Nephron (organoid): ENCODE data around the gene DMRTB1.

Experiments used
- H3K27ac Mint-ChIP-seq, 3 experiments: 2 replicates each; pipeline ENCODE4 v1.8.0; 2020; ENCODE audit warnings: mixed read lengths in 3 of 3, mild to moderate bottlenecking in 2 of 3, moderate library complexity in 1 of 3
- H3K27me3 Mint-ChIP-seq: 2 replicates; pipeline ENCODE4 v1.8.0; 2021; ENCODE audit warnings: low read depth, mild to moderate bottlenecking, moderate library complexity, mixed read lengths
- H3K36me3 Mint-ChIP-seq: 2 replicates; pipeline ENCODE4 v1.8.0; 2020; ENCODE audit warnings: low read depth, mixed read lengths
- H3K4me1 Mint-ChIP-seq: 2 replicates; pipeline ENCODE4 v1.8.0; 2020; ENCODE audit warnings: mixed read lengths
- H3K4me3 Mint-ChIP-seq, 3 experiments: 2 replicates each; pipeline ENCODE4 v1.8.0; 2020; ENCODE audit warnings: mild to moderate bottlenecking in 3 of 3, mixed read lengths in 3 of 3, moderate library complexity in 2 of 3
- H3K9me3 Mint-ChIP-seq: 2 replicates; pipeline ENCODE4 v1.8.0; 2020; ENCODE audit warnings: mixed read lengths
- TF ChIP-seq, protein P1 (sequence below), 3 experiments: fragments of 200-600 bp; sonication (generic); IDR thresholded peaks; one replicate each; pipeline ENCODE4 v1.5.0; 2021; ENCODE audit warnings: antibody characterized with exemption in 3 of 3; ENCODE audit not compliant: unreplicated experiment in 3 of 3

DMRTB1 gene

GRCh38 chr1:53486395-53487026 lies 27.3 kb downstream of the DMRTB1 start:
- peaks cover 68% of the 10 kb centered on the region for H3K27me3 Mint-ChIP-seq

GRCh38 chr1:53490351-53490750 lies 31.2 kb downstream of the DMRTB1 start:
- Mint-ChIP-seq H3K27me3 (peaks cover 56% of the 10 kb centered on the region), H3K36me3 (no peaks in the 10 kb centered on the region)

More at GRCh38 chr1:53486395-53487026, 27.3 kb downstream of the DMRTB1 start:
- Mint-ChIP-seq H3K27ac (no peak overlapping the region), H3K4me3 (no peak overlapping the region), H3K36me3 (no peaks in the 10 kb centered on the region), H3K9me3 (peaks cover 3% of the 10 kb centered on the region), H3K4me1 (no peaks in the 10 kb centered on the region)
- TF ChIP-seq, protein P1, sequence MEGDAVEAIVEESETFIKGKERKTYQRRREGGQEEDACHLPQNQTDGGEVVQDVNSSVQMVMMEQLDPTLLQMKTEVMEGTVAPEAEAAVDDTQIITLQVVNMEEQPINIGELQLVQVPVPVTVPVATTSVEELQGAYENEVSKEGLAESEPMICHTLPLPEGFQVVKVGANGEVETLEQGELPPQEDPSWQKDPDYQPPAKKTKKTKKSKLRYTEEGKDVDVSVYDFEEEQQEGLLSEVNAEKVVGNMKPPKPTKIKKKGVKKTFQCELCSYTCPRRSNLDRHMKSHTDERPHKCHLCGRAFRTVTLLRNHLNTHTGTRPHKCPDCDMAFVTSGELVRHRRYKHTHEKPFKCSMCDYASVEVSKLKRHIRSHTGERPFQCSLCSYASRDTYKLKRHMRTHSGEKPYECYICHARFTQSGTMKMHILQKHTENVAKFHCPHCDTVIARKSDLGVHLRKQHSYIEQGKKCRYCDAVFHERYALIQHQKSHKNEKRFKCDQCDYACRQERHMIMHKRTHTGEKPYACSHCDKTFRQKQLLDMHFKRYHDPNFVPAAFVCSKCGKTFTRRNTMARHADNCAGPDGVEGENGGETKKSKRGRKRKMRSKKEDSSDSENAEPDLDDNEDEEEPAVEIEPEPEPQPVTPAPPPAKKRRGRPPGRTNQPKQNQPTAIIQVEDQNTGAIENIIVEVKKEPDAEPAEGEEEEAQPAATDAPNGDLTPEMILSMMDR (IDR thresholded peaks at IDR 0.05; ENCODE audit: unreplicated experiment in 3 of 3) = no peak

GRCh38 chr1:53495633-53496345 lies 36.6 kb downstream of the DMRTB1 start:
- Mint-ChIP-seq H3K27me3 (peaks cover 29% of the 10 kb centered on the region), H3K4me1 (peaks cover 13% of the 10 kb centered on the region), H3K36me3 (no peaks in the 10 kb centered on the region), H3K9me3 (peaks cover 4% of the 10 kb centered on the region), H3K4me3 (no peak overlapping the region), H3K27ac (no peak overlapping the region)
- TF ChIP-seq, protein P1 (IDR thresholded peaks at IDR 0.05; ENCODE audit: unreplicated experiment in 3 of 3) = no peak

More at GRCh38 chr1:53490351-53490750, 31.2 kb downstream of the DMRTB1 start:
- TF ChIP-seq, protein P1 (IDR thresholded peaks at IDR 0.05; ENCODE audit: unreplicated experiment in 3 of 3) = no peak
- Mint-ChIP-seq H3K4me1 (no peaks in the 10 kb centered on the region), H3K27ac (no peak overlapping the region), H3K9me3 (peaks cover 7% of the 10 kb centered on the region), H3K4me3 (no peak overlapping the region)

- Mint-ChIP-seq H3K27me3 (peaks cover 20% of the 10 kb centered on the region), H3K4me1 (peaks cover 20% of the 10 kb centered on the region), H3K4me3 (no peak overlapping the region), H3K36me3 (no peaks in the 10 kb centered on the region), H3K9me3 (no peaks in the 10 kb centered on the region), H3K27ac (no peak overlapping the region)
- TF ChIP-seq, protein P1 (IDR thresholded peaks at IDR 0.05; ENCODE audit: unreplicated experiment in 3 of 3) = no peak
Observed at GRCh38 chr1:53498555-53499131, 39.4 kb downstream of the DMRTB1 start.

GRCh38 chr1:53499257-53500203 lies 40.3 kb downstream of the DMRTB1 start:
- Mint-ChIP-seq H3K36me3 (no peaks in the 10 kb centered on the region), H3K9me3 (no peaks in the 10 kb centered on the region), H3K4me3 (no peak overlapping the region), H3K4me1 (peaks cover 24% of the 10 kb centered on the region), H3K27ac (no peak overlapping the region), H3K27me3 (peaks cover 20% of the 10 kb centered on the region)
- TF ChIP-seq, protein P1 (IDR thresholded peaks at IDR 0.05; ENCODE audit: unreplicated experiment in 3 of 3) = no peak
